HG03039 (cell line): ENCODE measurements around the gene ITSN1.
"Not testable (repeated sequence)": the region's sequence is repeated elsewhere in the genome, so short reads cannot be mapped to it uniquely, and the experiment has no call there.

ENCODE experiments used
- ATAC-seq: cut with Tn5 transposase; IDR thresholded peaks from one replicate; pipeline ENCODE4 v1.9.1; 2021; ENCODE audit warnings: mild to moderate bottlenecking, moderate library complexity; ENCODE audit not compliant: unreplicated experiment

Gene ITSN1

DNA sequence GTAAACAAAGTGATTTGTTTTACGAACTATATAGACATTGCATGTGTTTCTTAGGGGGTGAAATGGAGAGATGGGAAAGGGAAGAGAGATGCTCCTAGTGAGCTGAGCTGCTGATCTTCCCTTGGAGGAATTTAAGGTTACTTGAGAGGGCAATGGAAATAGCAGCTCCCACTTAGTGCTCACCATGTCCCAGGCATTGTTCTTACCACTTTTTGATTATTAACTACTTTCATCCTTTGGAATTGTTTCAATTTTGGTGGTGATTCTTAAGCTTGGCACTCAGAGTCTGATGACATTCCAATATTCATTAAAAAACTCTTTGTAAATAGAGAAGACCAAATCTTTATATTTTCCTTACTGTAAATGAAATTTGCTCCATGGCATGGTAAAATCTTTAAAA is 124.9 kb downstream of the ITSN1 start:
- ATAC-seq, result no peak

GRCh38 chr21:33767960-33768359 is 125.7 kb downstream of the ITSN1 start:
- ATAC-seq, result no peak

DNA sequence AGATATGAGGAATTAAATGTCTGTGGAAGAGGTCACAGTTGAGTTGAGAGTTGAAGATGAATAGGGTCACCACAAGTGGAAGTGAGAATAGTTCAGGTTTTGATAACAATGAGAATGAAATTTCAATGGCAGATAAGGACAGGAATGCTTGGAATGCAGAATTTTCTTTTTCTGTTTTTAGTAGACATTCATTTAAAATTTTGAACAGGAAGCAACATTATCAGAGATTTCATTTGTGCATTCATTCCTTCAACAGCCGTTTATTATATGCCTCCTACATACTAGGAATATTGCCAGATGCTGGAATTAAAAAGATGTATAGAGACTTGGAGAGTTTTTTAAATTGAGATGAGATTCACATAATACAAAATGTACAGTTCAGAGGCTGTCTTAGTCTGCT is 126.8 kb downstream of the ITSN1 start:
- ATAC-seq, result no peak

GRCh38 chr21:33770542-33770941 is 128.2 kb downstream of the ITSN1 start:
- no peak for ATAC-seq

DNA sequence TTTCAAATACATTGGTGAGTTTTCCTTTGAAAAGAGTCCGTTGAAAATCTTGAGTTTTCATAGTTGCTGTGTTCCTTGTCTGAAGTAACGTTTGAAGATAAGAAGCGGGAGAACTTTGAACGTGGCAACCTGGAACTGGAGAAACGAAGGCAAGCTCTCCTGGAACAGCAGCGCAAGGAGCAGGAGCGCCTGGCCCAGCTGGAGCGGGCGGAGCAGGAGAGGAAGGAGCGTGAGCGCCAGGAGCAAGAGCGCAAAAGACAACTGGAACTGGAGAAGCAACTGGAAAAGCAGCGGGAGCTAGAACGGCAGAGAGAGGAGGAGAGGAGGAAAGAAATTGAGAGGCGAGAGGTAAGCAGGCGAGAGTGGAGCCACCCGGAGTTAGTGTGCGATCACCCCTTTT is 129.7 kb downstream of the ITSN1 start:
- ATAC-seq, result no peak

GRCh38 chr21:33774551-33774950 is 132.2 kb downstream of the ITSN1 start:
- ATAC-seq, result no peak

- ATAC-seq, result no peak
These were observed 133.0 kb downstream of the ITSN1 start for GRCh38 chr21:33775100-33775828.

DNA sequence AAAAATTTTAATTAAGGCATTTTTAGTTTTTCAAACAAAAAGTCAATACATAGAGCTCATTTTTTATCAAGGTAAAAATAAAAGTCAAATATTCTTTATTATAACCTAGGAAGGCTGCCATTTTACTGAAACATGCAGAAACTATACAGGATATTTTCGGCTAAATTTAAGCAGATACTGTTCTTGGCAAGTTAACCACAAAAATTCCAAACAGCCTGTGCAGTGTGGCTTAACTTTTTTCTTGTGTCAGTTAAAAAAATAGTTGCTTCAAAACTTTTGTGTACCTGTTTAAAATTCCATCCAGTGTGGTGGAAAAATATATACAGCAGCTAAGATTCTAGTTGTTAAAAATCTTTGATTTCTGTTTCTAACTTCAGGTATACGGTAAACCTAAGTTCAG is 138.3 kb downstream of the ITSN1 start:
- no peak for ATAC-seq

GRCh38 chr21:33781121-33781520 is 138.8 kb downstream of the ITSN1 start:
- no peak for ATAC-seq

DNA sequence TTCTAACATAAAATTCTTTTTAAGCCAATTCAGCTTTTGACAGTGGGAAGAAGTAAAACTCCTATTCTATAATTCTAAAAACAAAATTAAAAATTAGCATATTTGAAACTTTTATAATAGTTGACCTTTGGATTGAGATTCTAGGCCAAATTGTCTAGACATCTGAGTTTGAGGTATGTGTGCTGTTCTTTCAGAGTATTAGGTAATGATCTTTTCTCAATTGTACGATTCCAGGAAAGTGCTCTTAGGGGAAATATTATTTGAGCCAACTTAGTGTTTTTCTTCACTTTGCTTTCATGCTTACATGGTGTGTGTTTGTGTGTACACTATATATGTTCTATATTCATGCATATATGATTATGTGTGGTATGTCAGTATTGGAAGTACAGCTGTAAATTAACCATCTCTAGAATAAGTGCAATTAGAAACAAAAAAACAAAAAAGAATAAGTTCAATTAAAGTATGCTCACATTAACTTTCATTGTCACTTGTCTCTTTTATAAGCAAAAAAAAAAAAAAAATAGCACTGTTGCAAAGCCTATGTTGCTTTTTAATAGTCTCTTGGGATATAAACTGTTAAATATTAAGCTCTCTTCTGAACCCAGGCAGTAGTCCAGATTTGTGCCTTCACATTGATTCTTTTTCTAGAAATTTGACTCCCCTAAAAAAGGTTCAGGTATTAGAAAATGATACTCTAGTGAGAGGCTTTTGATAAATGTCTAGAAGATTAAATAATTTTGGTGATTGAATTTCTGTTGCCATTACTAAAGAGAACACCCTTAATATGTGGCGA is 141.1 kb downstream of the ITSN1 start:
- no peak for ATAC-seq

DNA sequence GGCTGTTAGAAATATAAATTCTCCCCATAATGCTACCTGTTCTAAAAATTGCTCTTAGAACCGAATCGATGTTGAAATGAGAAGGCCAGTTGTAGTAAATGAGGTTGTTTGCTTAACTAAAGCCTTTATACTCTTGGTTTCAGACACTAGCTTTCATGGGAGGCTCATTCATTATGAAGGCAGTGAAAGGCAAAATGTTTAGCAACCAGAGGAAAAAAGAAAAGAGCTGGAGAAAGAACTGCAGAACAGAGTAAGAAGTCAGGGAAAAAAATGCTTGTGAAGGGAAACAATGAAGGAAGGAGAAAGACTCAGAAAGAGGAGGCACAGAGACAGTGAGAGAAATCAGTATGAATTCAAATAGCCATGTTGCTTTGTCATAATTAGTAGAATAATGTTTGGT is 145.1 kb downstream of the ITSN1 start:
- ATAC-seq, result no peak

GRCh38 chr21:33788438-33788837 is 146.1 kb downstream of the ITSN1 start:
- not testable (repeated sequence) for ATAC-seq

- no peak for ATAC-seq
These were observed 147.4 kb downstream of the ITSN1 start for GRCh38 chr21:33789697-33790096.

DNA sequence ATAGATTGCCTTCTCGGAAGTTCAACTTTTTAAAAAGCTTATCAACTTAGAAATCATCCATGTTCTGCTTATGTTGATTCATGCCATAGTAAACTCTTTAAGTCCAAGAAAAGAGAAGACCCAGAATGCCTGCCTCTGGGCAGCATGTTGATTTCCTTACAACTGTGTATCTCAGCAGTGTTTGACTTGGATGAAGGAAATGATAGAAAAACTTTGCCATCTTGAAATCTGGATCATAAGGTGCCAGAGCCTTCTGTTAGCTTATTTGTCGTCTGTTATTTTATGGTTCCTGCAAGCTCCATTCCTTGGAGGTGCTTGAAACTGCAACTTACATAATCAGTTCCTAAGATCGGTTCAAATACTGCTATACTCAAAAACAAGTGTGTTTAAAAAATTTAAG is 148.8 kb downstream of the ITSN1 start:
- ATAC-seq, result no peak

DNA sequence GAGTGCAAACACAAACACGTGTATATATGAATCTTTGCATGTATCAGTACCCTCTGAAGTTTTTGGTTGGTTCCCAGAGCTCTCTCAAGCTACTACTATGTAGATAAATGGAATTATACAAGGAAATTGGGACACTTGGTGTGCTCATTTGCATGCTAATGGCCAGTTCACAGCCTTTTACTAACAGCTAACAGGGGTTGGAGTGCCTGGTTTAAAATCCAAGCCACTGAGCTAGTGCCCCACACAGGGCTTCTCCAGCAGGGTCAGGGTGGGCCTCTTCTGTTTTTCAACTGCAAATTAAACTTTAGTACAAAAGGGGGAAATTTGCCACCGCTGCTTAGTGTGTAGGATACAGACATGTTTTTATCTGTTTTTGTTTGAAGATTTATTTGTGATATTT is 152.3 kb downstream of the ITSN1 start:
- no peak for ATAC-seq

GRCh38 chr21:33797565-33797964 is 155.3 kb downstream of the ITSN1 start:
- no peak for ATAC-seq

DNA sequence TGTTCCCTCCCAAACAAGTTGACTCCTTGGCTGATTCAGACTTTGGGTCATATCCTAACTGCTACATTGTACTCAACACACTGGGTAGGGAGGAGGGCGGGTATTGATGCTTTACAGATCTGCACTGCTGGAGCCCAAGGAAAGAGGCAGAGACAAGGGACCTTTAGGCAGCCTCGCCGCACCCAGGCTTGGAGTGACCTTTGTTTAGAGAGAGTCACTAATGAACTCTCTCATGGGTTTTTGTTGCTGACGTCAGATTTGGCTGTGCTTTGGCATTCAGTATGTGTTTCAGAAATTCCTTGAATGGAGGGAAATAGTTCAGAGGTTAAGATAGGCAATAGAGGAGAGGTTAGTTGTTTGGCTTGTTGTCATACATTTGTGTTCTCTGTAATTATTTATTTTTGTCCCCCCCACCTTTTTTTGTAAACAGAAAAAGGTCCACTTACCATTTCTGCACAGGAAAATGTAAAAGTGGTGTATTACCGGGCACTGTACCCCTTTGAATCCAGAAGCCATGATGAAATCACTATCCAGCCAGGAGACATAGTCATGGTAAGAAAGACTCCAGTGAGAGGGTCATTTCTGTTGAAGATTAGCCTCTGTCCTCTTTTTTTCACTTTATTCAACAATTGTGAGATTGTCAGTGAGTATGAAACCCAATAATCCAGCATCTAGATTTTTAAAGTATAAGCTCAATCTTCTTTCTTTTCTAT is 157.2 kb downstream of the ITSN1 start:
- no peak for ATAC-seq

DNA sequence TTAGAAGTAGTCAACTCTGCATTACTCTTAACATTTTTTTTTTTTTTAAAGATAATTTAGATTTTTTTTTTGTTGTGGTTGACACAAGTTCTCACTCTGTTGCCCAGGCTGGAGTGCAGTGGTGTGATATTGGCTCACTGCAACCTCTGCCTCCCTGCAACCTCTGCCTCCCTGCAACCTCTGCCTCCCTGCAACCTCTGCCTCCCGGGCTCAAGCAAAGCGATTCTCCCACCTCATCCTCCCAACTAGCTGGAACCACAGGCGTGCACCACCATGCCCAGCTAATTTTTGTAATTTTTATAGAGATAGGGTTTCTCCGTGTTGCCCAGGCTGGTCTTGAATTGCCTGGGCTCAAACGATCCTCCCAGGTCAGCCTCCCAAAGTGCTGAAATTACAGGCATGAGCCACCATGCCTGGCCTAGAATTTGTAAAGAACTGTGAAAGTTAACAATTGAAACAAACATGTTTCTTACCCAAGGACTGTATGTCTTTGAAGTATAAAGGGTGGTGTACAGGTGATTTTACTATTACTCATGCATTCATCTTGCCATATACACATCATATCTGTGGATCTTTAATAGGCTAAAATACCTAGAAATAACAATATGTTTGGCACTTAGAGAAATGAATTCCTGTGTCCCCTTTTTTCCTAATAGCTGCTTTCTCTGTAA is 158.6 kb downstream of the ITSN1 start:
- no peak for ATAC-seq

DNA sequence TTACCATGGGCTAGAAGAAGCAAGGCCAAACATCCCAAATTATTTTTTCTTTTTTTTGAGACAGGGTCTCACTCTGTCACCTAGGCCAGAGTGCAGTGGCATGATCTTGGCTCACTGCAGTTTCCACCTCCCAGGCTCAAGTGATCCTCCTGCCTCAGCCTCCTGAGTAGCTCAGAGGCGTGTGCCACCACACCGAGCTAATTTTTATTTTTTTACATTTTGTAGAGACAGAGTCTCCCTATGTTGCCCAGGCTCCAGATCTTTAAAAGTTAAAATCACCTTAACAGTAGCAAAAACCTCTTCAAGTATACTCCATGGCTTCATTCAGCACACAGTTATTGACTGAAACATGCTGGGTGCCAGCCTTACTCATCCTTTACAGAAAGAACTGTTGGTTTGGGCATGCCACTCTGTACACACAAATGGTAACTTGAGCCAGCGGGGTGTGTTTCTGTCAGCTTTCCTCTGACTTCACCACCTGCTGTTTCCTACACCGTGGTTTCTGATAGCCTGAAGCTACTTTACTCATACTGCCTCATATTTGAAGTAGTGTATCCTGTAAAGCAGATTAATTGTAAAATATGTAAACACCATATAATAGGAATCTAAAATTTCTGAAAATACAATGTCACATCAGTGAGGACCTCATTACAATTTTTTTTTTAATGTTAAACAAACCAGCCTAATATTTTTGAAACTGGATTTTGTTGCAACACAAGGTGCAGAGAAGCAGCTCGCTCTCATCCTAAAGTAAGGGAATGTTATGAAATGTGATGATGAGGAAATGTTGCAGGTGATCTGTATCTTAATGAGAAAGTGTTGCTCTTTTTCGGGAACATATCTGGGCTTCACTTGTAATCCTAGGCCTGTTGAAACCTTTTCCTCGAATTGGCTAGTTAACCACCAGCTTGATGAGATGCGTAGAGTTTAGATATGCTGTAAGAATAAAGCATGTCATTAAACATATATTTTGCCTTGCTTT is 159.4 kb downstream of the ITSN1 start:
- ATAC-seq, result no peak

- no peak for ATAC-seq
These were observed 160.2 kb downstream of the ITSN1 start for GRCh38 chr21:33802481-33802880.
